Measurements from ENCODE around the gene AOPEP. TPM values are rescaled to one million over a fixed set of nuclear protein-coding genes. Genes with fewer than 3 reads are reported as not detected.

Gene AOPEP
- polyA plus RNA-seq, 1 experiment, result 40.0 TPM

GRCh38 chr9:94870465-94870792, 143.9 kb downstream of the AOPEP start:
- TF ChIP-seq CTCF (IDR thresholded peaks at IDR 0.05; ENCODE audit: low read depth, low read length), result no peak
- DNase-seq (ENCODE audit: low read depth, low spot score), result no peak
- H3K27me3 ChIP-seq (ENCODE audit: control insufficient read depth, insufficient read depth, low read length), result no peaks in the 10 kb centered on the region
- no peak overlapping the region for H3K4me3 ChIP-seq (ENCODE audit: low read depth, low read length)
- CTCF ChIA-PET, result interaction anchor here (0.6 kb wide), 1 partner anchor 189 kb away, joined by 5 read pairs; no protein-coding TSS in a partner anchor
- POLR2A ChIA-PET, result no interaction called here
- no peak overlapping the region for H3K27ac ChIP-seq (ENCODE audit: low read depth, low read length)
- no peaks in the 10 kb centered on the region for H3K9me3 ChIP-seq (ENCODE audit: control insufficient read depth, insufficient read depth, low read length)

GRCh38 chr9:94870793-94871558, 144.5 kb downstream of the AOPEP start:
- DNase-seq (ENCODE audit: low read depth, low spot score), result no peak
- ChIA-PET CTCF (interaction anchor here (1.0 kb wide), 1 partner anchor 189 kb away, joined by 4 read pairs; no protein-coding TSS in a partner anchor), POLR2A (no interaction called here)
- H3K4me3 ChIP-seq (ENCODE audit: low read depth, low read length), result no peak overlapping the region
- no peaks in the 10 kb centered on the region for H3K9me3 ChIP-seq (ENCODE audit: control insufficient read depth, insufficient read depth, low read length)
- H3K27me3 ChIP-seq (ENCODE audit: control insufficient read depth, insufficient read depth, low read length), result no peaks in the 10 kb centered on the region
- no peak for TF ChIP-seq CTCF (IDR thresholded peaks at IDR 0.05; ENCODE audit: low read depth, low read length)
- no peak overlapping the region for H3K27ac ChIP-seq (ENCODE audit: low read depth, low read length)

- POLR2A ChIA-PET, result no interaction called here
- DNase-seq (ENCODE audit: low read depth, low spot score), result no peak
- no peak for TF ChIP-seq CTCF (IDR thresholded peaks at IDR 0.05; ENCODE audit: low read depth, low read length)
- CTCF ChIA-PET, result no interaction called here
- Histone ChIP-seq H3K27ac (ENCODE audit: low read depth, low read length) (no peak overlapping the region), H3K4me3 (ENCODE audit: low read depth, low read length) (no peak overlapping the region), H3K27me3 (ENCODE audit: control insufficient read depth, insufficient read depth, low read length) (no peaks in the 10 kb centered on the region), H3K9me3 (ENCODE audit: control insufficient read depth, insufficient read depth, low read length) (no peaks in the 10 kb centered on the region)
Observed at GRCh38 chr9:94872083-94872833, 145.8 kb downstream of the AOPEP start.

GRCh38 chr9:94872891-94873511, 146.5 kb downstream of the AOPEP start:
- DNase-seq (ENCODE audit: low read depth, low spot score), result no peak
- H3K27ac ChIP-seq (ENCODE audit: low read depth, low read length), result no peak overlapping the region
- no peaks in the 10 kb centered on the region for H3K27me3 ChIP-seq (ENCODE audit: control insufficient read depth, insufficient read depth, low read length)
- POLR2A ChIA-PET, result no interaction called here
- no peak for TF ChIP-seq CTCF (IDR thresholded peaks at IDR 0.05; ENCODE audit: low read depth, low read length)
- CTCF ChIA-PET, result no interaction called here
- no peak overlapping the region for H3K4me3 ChIP-seq (ENCODE audit: low read depth, low read length)
- no peaks in the 10 kb centered on the region for H3K9me3 ChIP-seq (ENCODE audit: control insufficient read depth, insufficient read depth, low read length)

GRCh38 chr9:94874316-94874715, 147.8 kb downstream of the AOPEP start:
- Histone ChIP-seq H3K9me3 (ENCODE audit: control insufficient read depth, insufficient read depth, low read length) (no peaks in the 10 kb centered on the region), H3K27ac (ENCODE audit: low read depth, low read length) (no peak overlapping the region), H3K4me3 (ENCODE audit: low read depth, low read length) (no peak overlapping the region), H3K27me3 (ENCODE audit: control insufficient read depth, insufficient read depth, low read length) (no peaks in the 10 kb centered on the region)
- ChIA-PET CTCF (no interaction called here), POLR2A (no interaction called here)
- DNase-seq (ENCODE audit: low read depth, low spot score), result no peak
- no peak for TF ChIP-seq CTCF (IDR thresholded peaks at IDR 0.05; ENCODE audit: low read depth, low read length)
